T-helper 2 cell treated with Interferon-gamma antibody and Interleukin-4, amounts not matched to agents 5 μg/mL and 100 μg/mL, for 36 hours (primary cell): ENCODE data around the gene SLC25A38.

ENCODE experiments used
- DNase-seq: peaks from one replicate; pipeline ENCODE4 v3.0.0; 2021; ENCODE audit warnings: low spot score
- H3K27ac Mint-ChIP-seq: one replicate; pipeline ENCODE4 v1.8.0; 2021; ENCODE audit warnings: mild to moderate bottlenecking, mixed read lengths
- H3K27me3 Mint-ChIP-seq: one replicate; pipeline ENCODE4 v1.8.0; 2021; ENCODE audit warnings: low read depth, mixed read lengths
- H3K36me3 Mint-ChIP-seq: one replicate; pipeline ENCODE4 v1.8.0; 2021; ENCODE audit warnings: low read depth, mixed read lengths
- H3K4me1 Mint-ChIP-seq: one replicate; pipeline ENCODE4 v1.8.0; 2021; ENCODE audit warnings: low read depth, mixed read lengths
- H3K4me3 Mint-ChIP-seq: one replicate; pipeline ENCODE4 v1.8.0; 2022; ENCODE audit warnings: mild to moderate bottlenecking, moderate library complexity, mixed read lengths
- H3K9me3 Mint-ChIP-seq: one replicate; pipeline ENCODE4 v1.8.0; 2021; ENCODE audit warnings: mixed read lengths

Gene SLC25A38

GRCh38 chr3:39445927-39446326, 62.8 kb downstream of the SLC25A38 start:
- no peak overlapping the region for H3K4me3 Mint-ChIP-seq
- no peaks in the 10 kb centered on the region for H3K36me3 Mint-ChIP-seq
- no peaks in the 10 kb centered on the region for H3K9me3 Mint-ChIP-seq
- H3K4me1 Mint-ChIP-seq = no peaks in the 10 kb centered on the region
- H3K27me3 Mint-ChIP-seq = peaks cover 11% of the 10 kb centered on the region
- DNase-seq = no peak
- H3K27ac Mint-ChIP-seq = no peak overlapping the region

DNA sequence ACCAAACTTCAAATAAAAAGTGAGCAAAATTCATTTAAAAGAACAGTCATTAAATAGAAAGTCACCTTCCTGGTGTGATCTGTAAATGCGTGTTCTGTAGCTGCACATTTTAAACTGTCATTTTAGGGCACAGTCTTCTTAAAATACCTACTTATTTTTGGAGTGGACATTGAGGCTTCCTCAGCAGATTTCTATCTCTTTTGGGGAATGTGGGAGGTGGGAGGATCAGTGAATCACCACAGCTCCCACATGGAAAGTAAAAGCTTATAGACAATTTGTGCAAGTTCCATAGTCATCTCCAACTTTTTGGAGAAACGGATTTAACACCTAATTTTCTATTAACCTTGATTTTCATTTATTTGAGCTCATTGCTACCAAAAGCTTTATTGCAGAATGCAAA, 63.3 kb downstream of the SLC25A38 start:
- H3K4me1 Mint-ChIP-seq = no peaks in the 10 kb centered on the region
- H3K9me3 Mint-ChIP-seq = no peaks in the 10 kb centered on the region
- no peak overlapping the region for H3K27ac Mint-ChIP-seq
- H3K27me3 Mint-ChIP-seq = peaks cover 13% of the 10 kb centered on the region
- H3K36me3 Mint-ChIP-seq = no peaks in the 10 kb centered on the region
- DNase-seq = no peak
- H3K4me3 Mint-ChIP-seq = no peak overlapping the region
